Measurements from ENCODE around the gene EIF2S1.

DNA sequence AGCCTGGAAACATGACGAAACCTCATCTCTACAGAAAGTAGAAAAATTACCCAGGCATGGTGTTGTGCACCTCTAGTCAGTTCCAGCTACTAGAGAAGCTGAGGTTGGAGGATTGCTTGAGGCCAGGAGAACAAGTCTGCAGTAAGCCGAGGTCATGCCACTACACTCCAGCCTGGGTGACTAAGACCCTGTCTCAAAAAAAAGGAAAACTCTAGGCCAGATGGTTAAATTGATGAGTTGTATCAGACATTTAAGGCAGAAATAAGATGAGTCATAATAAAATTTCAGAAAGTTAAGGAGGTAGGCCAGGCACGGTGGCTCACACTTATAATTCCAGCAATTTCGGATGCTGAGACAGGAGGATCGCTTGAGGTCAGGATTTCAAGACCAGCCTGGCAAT, 10.7 kb downstream of the EIF2S1 start:
- no peak for TF ChIP-seq PAX5 (IDR thresholded peaks at IDR 0.05; ENCODE audit: insufficient read depth, low read length, severe bottlenecking)
- TF ChIP-seq POLR2AphosphoS5 (IDR thresholded peaks at IDR 0.05; ENCODE audit: low read depth, low read length), result no peak
- TF ChIP-seq TAF1 (IDR thresholded peaks at IDR 0.05; ENCODE audit: low read depth, low read length), result no peak
- no peak for TF ChIP-seq POLR2A (IDR thresholded peaks at IDR 0.05; ENCODE audit: low read depth, low read length)
- no peak for TF ChIP-seq SPI1 (IDR thresholded peaks at IDR 0.05; ENCODE audit: low read depth, low read length)
- TF ChIP-seq POU2F2 (IDR thresholded peaks at IDR 0.05; ENCODE audit: low read depth, low read length), result no peak
